ENCODE data around the gene EPX. TPM values are rescaled to one million over a fixed set of nuclear protein-coding genes. Genes with fewer than 3 reads are reported as not detected.
A peak's percentile ranks its signal among the peaks of the same experiment; 100 is the strongest.

The EPX gene
- total RNA-seq, 2 donors from 2014 or later = not detected

- Histone ChIP-seq H3K27ac (ENCODE audit: low read depth, low read length) (no peak overlapping the region), H3K4me3 (ENCODE audit: low read length) (no peak overlapping the region), H3K9ac (ENCODE audit: extremely low read depth, low read length, poor library complexity, severe bottlenecking) (no peak overlapping the region), H3K9me3 (ENCODE audit: control insufficient read depth, low read length) (no peaks in the 10 kb centered on the region), H3K27me3 (ENCODE audit: control insufficient read depth, insufficient read depth, low read length, poor library complexity, severe bottlenecking) (peaks cover 44% of the 10 kb centered on the region), H3K4me1 (ENCODE audit: control insufficient read depth, insufficient read depth, low read length) (no peaks in the 10 kb centered on the region), H3K36me3 (ENCODE audit: control insufficient read depth, insufficient read depth, low read length) (no peaks in the 10 kb centered on the region)
- TF ChIP-seq CTCF (conservative IDR thresholded peaks at IDR 0.05) = no peak
- no peak for DNase-seq
- no peaks in the 10 kb centered on the region for H3K9me3 Mint-ChIP-seq
- no peak overlapping the region for H3K27ac Mint-ChIP-seq
- H3K4me1 Mint-ChIP-seq = peaks cover 12% of the 10 kb centered on the region
- H3K36me3 Mint-ChIP-seq (ENCODE audit: low read depth) = no peaks in the 10 kb centered on the region
- 90% methylated on average over 2 of the region's 2 CpGs for WGBS, 2 experiments (ENCODE audit: insufficient coverage in 1 of 2, insufficient read length in 1 of 2)
- H3K4me3 Mint-ChIP-seq = no peak overlapping the region
- peaks cover 79% of the 10 kb centered on the region for H3K27me3 Mint-ChIP-seq (ENCODE audit: insufficient read depth)
Measured at GRCh38 chr17:58231641-58232040, 39.1 kb downstream of the EPX start.

- no peak overlapping the region for H3K27ac Mint-ChIP-seq
- H3K4me3 Mint-ChIP-seq = no peak overlapping the region
- no peak overlapping the region for H3K4me3 ChIP-seq (ENCODE audit: low read length)
- WGBS, 2 experiments (ENCODE audit: insufficient coverage in 1 of 2, insufficient read length in 1 of 2) = 67 to 70% methylated on average over 9 to 12 of the region's 12 CpGs
- no peaks in the 10 kb centered on the region for H3K36me3 ChIP-seq (ENCODE audit: control insufficient read depth, insufficient read depth, low read length)
- H3K4me1 Mint-ChIP-seq = peaks cover 12% of the 10 kb centered on the region
- no peaks in the 10 kb centered on the region for H3K9me3 Mint-ChIP-seq
- no peak overlapping the region for H3K27ac ChIP-seq (ENCODE audit: low read depth, low read length)
- no peak for TF ChIP-seq CTCF (conservative IDR thresholded peaks at IDR 0.05)
- peaks cover 55% of the 10 kb centered on the region for H3K27me3 ChIP-seq (ENCODE audit: control insufficient read depth, insufficient read depth, low read length, poor library complexity, severe bottlenecking)
- no peak overlapping the region for H3K9ac ChIP-seq (ENCODE audit: extremely low read depth, low read length, poor library complexity, severe bottlenecking)
- H3K36me3 Mint-ChIP-seq (ENCODE audit: low read depth) = no peaks in the 10 kb centered on the region
- H3K27me3 Mint-ChIP-seq (ENCODE audit: insufficient read depth) = peaks cover 79% of the 10 kb centered on the region
- H3K4me1 ChIP-seq (ENCODE audit: control insufficient read depth, insufficient read depth, low read length) = no peaks in the 10 kb centered on the region
- no peaks in the 10 kb centered on the region for H3K9me3 ChIP-seq (ENCODE audit: control insufficient read depth, low read length)
- DNase-seq = peak; percentile 83
Measured at GRCh38 chr17:58232707-58233156, 40.2 kb downstream of the EPX start.

- WGBS, 2 experiments (ENCODE audit: insufficient coverage in 1 of 2, insufficient read length in 1 of 2) = 93 to 100% methylated on average over 3 of the region's 3 CpGs
- H3K4me3 Mint-ChIP-seq = no peak overlapping the region
- DNase-seq = peak; percentile 24
- H3K36me3 Mint-ChIP-seq (ENCODE audit: low read depth) = no peaks in the 10 kb centered on the region
- H3K9ac ChIP-seq (ENCODE audit: extremely low read depth, low read length, poor library complexity, severe bottlenecking) = no peak overlapping the region
- peaks cover 8% of the 10 kb centered on the region for H3K4me1 Mint-ChIP-seq
- H3K36me3 ChIP-seq (ENCODE audit: control insufficient read depth, insufficient read depth, low read length) = no peaks in the 10 kb centered on the region
- H3K9me3 ChIP-seq (ENCODE audit: control insufficient read depth, low read length) = no peaks in the 10 kb centered on the region
- no peak for TF ChIP-seq CTCF (conservative IDR thresholded peaks at IDR 0.05)
- H3K4me1 ChIP-seq (ENCODE audit: control insufficient read depth, insufficient read depth, low read length) = no peaks in the 10 kb centered on the region
- H3K27me3 ChIP-seq (ENCODE audit: control insufficient read depth, insufficient read depth, low read length, poor library complexity, severe bottlenecking) = peaks cover 63% of the 10 kb centered on the region
- no peak overlapping the region for H3K4me3 ChIP-seq (ENCODE audit: low read length)
- H3K27ac ChIP-seq (ENCODE audit: low read depth, low read length) = no peak overlapping the region
- no peak overlapping the region for H3K27ac Mint-ChIP-seq
- H3K9me3 Mint-ChIP-seq = no peaks in the 10 kb centered on the region
- peaks cover 79% of the 10 kb centered on the region for H3K27me3 Mint-ChIP-seq (ENCODE audit: insufficient read depth)
Measured at GRCh38 chr17:58233543-58233942, 41.0 kb downstream of the EPX start.

Measured in endodermal cell (in vitro differentiated cells).